HepG2 (cell line): ENCODE results near the gene C14orf93. TPM values are rescaled to one million over a fixed set of nuclear protein-coding genes. Genes with fewer than 3 reads are reported as not detected.

Experiments used
- CHD4 ChIP-seq: fragments of 200-600 bp; sonication (generic); IDR thresholded peaks from 2 replicates; pipeline ENCODE4 v1.7.0; 2017; ENCODE audit warnings: mild to moderate bottlenecking, low read length, borderline replicate concordance
- ERF ChIP-seq: IDR thresholded peaks from 2 replicates; pipeline ENCODE4 v1.6.1; 2018; ENCODE audit warnings: missing biosample characterization, missing genetic modification reagents
- HNF4A ChIP-seq: sonication (generic); formaldehyde crosslinking; IDR thresholded peaks from 2 replicates; pipeline ENCODE4 v1.4.0; 2020; ENCODE audit warnings: missing genetic modification reagents
- JUND ChIP-seq: sonication (generic); formaldehyde crosslinking; IDR thresholded peaks from 2 replicates; pipeline ENCODE4 v1.8.0; 2022; ENCODE audit warnings: mild to moderate bottlenecking, missing genetic modification reagents
- MBNL3 ChIP-seq: fragments of 250-450 bp; sonication (Bioruptor Pico); conservative IDR thresholded peaks from 2 replicates; pipeline ENCODE4 v1.8.0; 2022; ENCODE audit warnings: mild to moderate bottlenecking, inconsistent platforms
- NCOA1 ChIP-seq: sonication (generic); formaldehyde crosslinking; IDR thresholded peaks from 2 replicates; pipeline ENCODE4 v1.9.0; 2021; ENCODE audit warnings: missing genetic modification reagents
- SALL1 ChIP-seq: sonication (generic); formaldehyde crosslinking; IDR thresholded peaks from 2 replicates; pipeline ENCODE4 v1.8.0; 2022; ENCODE audit warnings: mild to moderate bottlenecking, missing genetic modification reagents
- ZBTB10 ChIP-seq: sonication (generic); formaldehyde crosslinking; IDR thresholded peaks from 2 replicates; pipeline ENCODE4 v1.4.0; 2020; ENCODE audit warnings: missing genetic modification reagents, borderline replicate concordance
- ZKSCAN5 ChIP-seq: sonication (generic); formaldehyde crosslinking; IDR thresholded peaks from 2 replicates; pipeline ENCODE4 v1.5.1; 2020; ENCODE audit warnings: mild to moderate bottlenecking, missing genetic modification reagents
- ZNF331 ChIP-seq: sonication (generic); formaldehyde crosslinking; IDR thresholded peaks from 2 replicates; pipeline ENCODE4 v1.4.0; 2020; ENCODE audit warnings: missing genetic modification reagents
- ZNF564 ChIP-seq: sonication (generic); formaldehyde crosslinking; IDR thresholded peaks from 2 replicates; pipeline ENCODE4 v1.8.1; 2023; ENCODE audit warnings: mild to moderate bottlenecking, missing genetic modification reagents
- ZNF652 ChIP-seq: IDR thresholded peaks from 2 replicates; pipeline ENCODE4 v1.6.1; 2016; ENCODE audit warnings: low read depth, borderline replicate concordance
- ZNF777 ChIP-seq: sonication (generic); formaldehyde crosslinking; IDR thresholded peaks from 2 replicates; pipeline ENCODE4 v1.4.0; 2020; ENCODE audit warnings: missing genetic modification reagents
- ZNF883 ChIP-seq: sonication (generic); formaldehyde crosslinking; IDR thresholded peaks from 2 replicates; pipeline ENCODE4 v1.5.1; 2020; ENCODE audit warnings: mild to moderate bottlenecking, missing genetic modification reagents; ENCODE audit errors: not compliant biosample characterization
- polyA plus RNA-seq, 8 experiments: library from polyadenylated mRNA; depleted of rRNA in 3 of 8; stranded (reverse) in 7 of 8; unstranded in 1 of 8; fragments of >200 nt; fragmentation: Illumina TruSeq in 4 of 8; extraction: Trizol in 4 of 8; gene quantifications; 2 replicates each; pipeline versions ENCODE4 v1.2.1 to v1.2.3, GENCODE V29; 2011 to 2016; ENCODE audit warnings: low read depth in 4 of 8, missing spikeins in 1 of 8, mixed read lengths in 1 of 8; ENCODE audit not compliant: insufficient read depth in 1 of 8
- total RNA-seq, 5 experiments: library from RNA; depleted of rRNA; stranded (reverse); fragments of >200 nt; fragmentation: Illumina TruSeq; extraction: Trizol; gene quantifications; 2 replicates each; pipeline ENCODE4 v1.2.3, GENCODE V29; 2016; ENCODE audit warnings: low read depth in 1 of 5
- TF ChIP-seq, protein P1 (sequence below): sonication (generic); formaldehyde crosslinking; IDR thresholded peaks from 2 replicates; pipeline ENCODE4 v1.4.0; 2020; ENCODE audit warnings: missing genetic modification reagents
- TF ChIP-seq, protein P2 (sequence below): sonication (generic); formaldehyde crosslinking; IDR thresholded peaks from 2 replicates; pipeline ENCODE4 v1.4.0; 2020; ENCODE audit warnings: missing genetic modification reagents, borderline replicate concordance

The C14orf93 gene
- total and polyA plus RNA-seq, 2 of the 13 experiments (the other 11 are each of a cell fraction or from before 2014, with no cell fraction given): 11.4 to 22.5 TPM

- TF ChIP-seq, protein P1, sequence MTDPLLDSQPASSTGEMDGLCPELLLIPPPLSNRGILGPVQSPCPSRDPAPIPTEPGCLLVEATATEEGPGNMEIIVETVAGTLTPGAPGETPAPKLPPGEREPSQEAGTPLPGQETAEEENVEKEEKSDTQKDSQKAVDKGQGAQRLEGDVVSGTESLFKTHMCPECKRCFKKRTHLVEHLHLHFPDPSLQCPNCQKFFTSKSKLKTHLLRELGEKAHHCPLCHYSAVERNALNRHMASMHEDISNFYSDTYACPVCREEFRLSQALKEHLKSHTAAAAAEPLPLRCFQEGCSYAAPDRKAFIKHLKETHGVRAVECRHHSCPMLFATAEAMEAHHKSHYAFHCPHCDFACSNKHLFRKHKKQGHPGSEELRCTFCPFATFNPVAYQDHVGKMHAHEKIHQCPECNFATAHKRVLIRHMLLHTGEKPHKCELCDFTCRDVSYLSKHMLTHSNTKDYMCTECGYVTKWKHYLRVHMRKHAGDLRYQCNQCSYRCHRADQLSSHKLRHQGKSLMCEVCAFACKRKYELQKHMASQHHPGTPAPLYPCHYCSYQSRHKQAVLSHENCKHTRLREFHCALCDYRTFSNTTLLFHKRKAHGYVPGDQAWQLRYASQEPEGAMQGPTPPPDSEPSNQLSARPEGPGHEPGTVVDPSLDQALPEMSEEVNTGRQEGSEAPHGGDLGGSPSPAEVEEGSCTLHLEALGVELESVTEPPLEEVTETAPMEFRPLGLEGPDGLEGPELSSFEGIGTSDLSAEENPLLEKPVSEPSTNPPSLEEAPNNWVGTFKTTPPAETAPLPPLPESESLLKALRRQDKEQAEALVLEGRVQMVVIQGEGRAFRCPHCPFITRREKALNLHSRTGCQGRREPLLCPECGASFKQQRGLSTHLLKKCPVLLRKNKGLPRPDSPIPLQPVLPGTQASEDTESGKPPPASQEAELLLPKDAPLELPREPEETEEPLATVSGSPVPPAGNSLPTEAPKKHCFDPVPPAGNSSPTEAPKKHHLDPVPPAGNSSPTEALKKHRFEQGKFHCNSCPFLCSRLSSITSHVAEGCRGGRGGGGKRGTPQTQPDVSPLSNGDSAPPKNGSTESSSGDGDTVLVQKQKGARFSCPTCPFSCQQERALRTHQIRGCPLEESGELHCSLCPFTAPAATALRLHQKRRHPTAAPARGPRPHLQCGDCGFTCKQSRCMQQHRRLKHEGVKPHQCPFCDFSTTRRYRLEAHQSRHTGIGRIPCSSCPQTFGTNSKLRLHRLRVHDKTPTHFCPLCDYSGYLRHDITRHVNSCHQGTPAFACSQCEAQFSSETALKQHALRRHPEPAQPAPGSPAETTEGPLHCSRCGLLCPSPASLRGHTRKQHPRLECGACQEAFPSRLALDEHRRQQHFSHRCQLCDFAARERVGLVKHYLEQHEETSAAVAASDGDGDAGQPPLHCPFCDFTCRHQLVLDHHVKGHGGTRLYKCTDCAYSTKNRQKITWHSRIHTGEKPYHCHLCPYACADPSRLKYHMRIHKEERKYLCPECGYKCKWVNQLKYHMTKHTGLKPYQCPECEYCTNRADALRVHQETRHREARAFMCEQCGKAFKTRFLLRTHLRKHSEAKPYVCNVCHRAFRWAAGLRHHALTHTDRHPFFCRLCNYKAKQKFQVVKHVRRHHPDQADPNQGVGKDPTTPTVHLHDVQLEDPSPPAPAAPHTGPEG (CRISPR knock-in tag): 0 out of 2 replicates have a peak, but pooled peaks have one; percentile 31
- peak; percentile 92 for TF ChIP-seq NCOA1 (CRISPR knock-in tag)
- TF ChIP-seq ZNF564 (CRISPR knock-in tag): peak; percentile 87; the same call in 1 of the 2 replicates
- TF ChIP-seq, protein P2, sequence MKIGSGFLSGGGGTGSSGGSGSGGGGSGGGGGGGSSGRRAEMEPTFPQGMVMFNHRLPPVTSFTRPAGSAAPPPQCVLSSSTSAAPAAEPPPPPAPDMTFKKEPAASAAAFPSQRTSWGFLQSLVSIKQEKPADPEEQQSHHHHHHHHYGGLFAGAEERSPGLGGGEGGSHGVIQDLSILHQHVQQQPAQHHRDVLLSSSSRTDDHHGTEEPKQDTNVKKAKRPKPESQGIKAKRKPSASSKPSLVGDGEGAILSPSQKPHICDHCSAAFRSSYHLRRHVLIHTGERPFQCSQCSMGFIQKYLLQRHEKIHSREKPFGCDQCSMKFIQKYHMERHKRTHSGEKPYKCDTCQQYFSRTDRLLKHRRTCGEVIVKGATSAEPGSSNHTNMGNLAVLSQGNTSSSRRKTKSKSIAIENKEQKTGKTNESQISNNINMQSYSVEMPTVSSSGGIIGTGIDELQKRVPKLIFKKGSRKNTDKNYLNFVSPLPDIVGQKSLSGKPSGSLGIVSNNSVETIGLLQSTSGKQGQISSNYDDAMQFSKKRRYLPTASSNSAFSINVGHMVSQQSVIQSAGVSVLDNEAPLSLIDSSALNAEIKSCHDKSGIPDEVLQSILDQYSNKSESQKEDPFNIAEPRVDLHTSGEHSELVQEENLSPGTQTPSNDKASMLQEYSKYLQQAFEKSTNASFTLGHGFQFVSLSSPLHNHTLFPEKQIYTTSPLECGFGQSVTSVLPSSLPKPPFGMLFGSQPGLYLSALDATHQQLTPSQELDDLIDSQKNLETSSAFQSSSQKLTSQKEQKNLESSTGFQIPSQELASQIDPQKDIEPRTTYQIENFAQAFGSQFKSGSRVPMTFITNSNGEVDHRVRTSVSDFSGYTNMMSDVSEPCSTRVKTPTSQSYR (CRISPR knock-in tag): 0 out of 2 replicates have a peak, but pooled peaks have one; percentile 20
- peak; percentile 95 for TF ChIP-seq HNF4A (CRISPR knock-in tag)
- peak; percentile 35 for TF ChIP-seq ZNF883 (CRISPR knock-in tag)
- 0 out of 2 replicates have a peak, but pooled peaks have one; percentile 38 for TF ChIP-seq ZBTB10 (CRISPR knock-in tag)
- peak; percentile 72; the same call in 1 of the 2 replicates for TF ChIP-seq ZNF777 (CRISPR knock-in tag)
- TF ChIP-seq ERF: peak; percentile 13; the same call in 1 of the 2 replicates
- 0 out of 2 replicates have a peak, but pooled peaks have one; percentile 49 for TF ChIP-seq ZKSCAN5 (CRISPR knock-in tag)
- peak; percentile 84 for TF ChIP-seq ZNF331 (CRISPR knock-in tag)
- peak; percentile 94; the same call in 1 of the 2 replicates for TF ChIP-seq CHD4
- peak; percentile 18; the same call in 1 of the 2 replicates for TF ChIP-seq ZNF652 (CRISPR knock-in tag)
- peak; percentile 31; the same call in 1 of the 2 replicates for TF ChIP-seq JUND (CRISPR knock-in tag)
- TF ChIP-seq SALL1 (CRISPR knock-in tag): peak; percentile 84
- TF ChIP-seq MBNL3 (CRISPR knock-in tag): 0 out of 2 replicates have a peak, but pooled peaks have one; percentile 66
These were observed 43.8 kb downstream of the C14orf93 start (continued) for GRCh38 chr14:22965916-22966782.
